Measurements from ENCODE around the gene ADAMTS3.

Gene ADAMTS3

DNA sequence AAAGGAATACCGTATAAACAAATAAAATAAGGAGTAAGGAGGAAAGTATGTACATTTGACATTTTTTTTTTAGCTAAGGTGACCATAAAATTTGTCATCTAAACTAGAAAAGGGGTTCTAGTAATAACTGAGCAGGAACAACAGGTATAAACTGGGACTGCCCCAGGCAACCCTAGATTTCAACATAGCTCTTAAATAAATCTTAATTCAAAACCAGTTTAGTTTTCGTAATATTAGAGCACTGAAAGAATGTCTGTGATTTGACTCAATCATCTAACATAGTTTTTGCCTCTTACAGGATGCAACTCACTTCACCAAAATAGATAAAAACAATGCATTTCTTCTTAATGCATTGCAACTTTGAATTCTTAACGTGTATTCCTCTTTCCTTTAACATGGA, 257.7 kb downstream of the ADAMTS3 start (continued):
- no peak for TF ChIP-seq ARNTL (CRISPR knock-in tag; IDR thresholded peaks at IDR 0.05; ENCODE audit: borderline replicate concordance, low read depth)

DNA sequence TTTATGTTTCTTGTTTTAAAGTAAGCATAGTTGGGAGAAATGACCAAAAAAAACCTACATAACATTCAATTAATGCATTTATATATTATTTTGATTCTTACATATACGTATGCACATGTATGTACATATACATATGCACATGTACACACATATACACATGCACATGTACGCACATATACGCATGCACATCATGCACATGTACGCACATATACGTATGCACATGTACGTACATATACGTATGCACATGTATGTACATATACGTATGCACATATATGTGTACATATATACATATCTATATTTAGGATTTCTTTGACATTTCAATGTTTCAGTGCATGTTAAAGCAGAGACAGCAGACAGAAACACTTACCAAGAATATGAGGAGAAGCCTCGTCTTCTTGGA, 263.4 kb downstream of the ADAMTS3 start:
- TF ChIP-seq ZC3H10 (CRISPR knock-in tag; IDR thresholded peaks at IDR 0.05): no peak
- no peak for TF ChIP-seq ESRRG (CRISPR knock-in tag; IDR thresholded peaks at IDR 0.05)
- TF ChIP-seq, protein P1, sequence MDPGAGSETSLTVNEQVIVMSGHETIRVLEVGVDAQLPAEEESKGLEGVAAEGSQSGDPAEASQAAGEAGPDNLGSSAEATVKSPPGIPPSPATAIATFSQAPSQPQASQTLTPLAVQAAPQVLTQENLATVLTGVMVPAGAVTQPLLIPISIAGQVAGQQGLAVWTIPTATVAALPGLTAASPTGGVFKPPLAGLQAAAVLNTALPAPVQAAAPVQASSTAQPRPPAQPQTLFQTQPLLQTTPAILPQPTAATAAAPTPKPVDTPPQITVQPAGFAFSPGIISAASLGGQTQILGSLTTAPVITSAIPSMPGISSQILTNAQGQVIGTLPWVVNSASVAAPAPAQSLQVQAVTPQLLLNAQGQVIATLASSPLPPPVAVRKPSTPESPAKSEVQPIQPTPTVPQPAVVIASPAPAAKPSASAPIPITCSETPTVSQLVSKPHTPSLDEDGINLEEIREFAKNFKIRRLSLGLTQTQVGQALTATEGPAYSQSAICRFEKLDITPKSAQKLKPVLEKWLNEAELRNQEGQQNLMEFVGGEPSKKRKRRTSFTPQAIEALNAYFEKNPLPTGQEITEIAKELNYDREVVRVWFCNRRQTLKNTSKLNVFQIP (CRISPR knock-in tag; IDR thresholded peaks at IDR 0.05; ENCODE audit: borderline replicate concordance, low read depth): no peak
- no peak for TF ChIP-seq ZNF70 (CRISPR knock-in tag; IDR thresholded peaks at IDR 0.05)
- TF ChIP-seq, protein P2, sequence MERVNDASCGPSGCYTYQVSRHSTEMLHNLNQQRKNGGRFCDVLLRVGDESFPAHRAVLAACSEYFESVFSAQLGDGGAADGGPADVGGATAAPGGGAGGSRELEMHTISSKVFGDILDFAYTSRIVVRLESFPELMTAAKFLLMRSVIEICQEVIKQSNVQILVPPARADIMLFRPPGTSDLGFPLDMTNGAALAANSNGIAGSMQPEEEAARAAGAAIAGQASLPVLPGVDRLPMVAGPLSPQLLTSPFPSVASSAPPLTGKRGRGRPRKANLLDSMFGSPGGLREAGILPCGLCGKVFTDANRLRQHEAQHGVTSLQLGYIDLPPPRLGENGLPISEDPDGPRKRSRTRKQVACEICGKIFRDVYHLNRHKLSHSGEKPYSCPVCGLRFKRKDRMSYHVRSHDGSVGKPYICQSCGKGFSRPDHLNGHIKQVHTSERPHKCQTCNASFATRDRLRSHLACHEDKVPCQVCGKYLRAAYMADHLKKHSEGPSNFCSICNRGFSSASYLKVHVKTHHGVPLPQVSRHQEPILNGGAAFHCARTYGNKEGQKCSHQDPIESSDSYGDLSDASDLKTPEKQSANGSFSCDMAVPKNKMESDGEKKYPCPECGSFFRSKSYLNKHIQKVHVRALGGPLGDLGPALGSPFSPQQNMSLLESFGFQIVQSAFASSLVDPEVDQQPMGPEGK (CRISPR knock-in tag; IDR thresholded peaks at IDR 0.05; ENCODE audit: borderline replicate concordance): no peak
- no peak for TF ChIP-seq ZNF565 (CRISPR knock-in tag; conservative IDR thresholded peaks at IDR 0.05; ENCODE audit: low read depth)
- TF ChIP-seq TCF4 (CRISPR knock-in tag; IDR thresholded peaks at IDR 0.05; ENCODE audit: borderline replicate concordance): no peak
- no peak for TF ChIP-seq ZFP30 (CRISPR knock-in tag; IDR thresholded peaks at IDR 0.05)
- no peak for TF ChIP-seq CREB5 (CRISPR knock-in tag; IDR thresholded peaks at IDR 0.05; ENCODE audit: low read depth)
- TF ChIP-seq ZFP3 (CRISPR knock-in tag; IDR thresholded peaks at IDR 0.05): no peak
- no peak for ATAC-seq

- no peak for TF ChIP-seq ZNF8 (CRISPR knock-in tag; IDR thresholded peaks at IDR 0.05)
- no peak for TF ChIP-seq TSHZ2 (CRISPR knock-in tag; IDR thresholded peaks at IDR 0.05)
- no peak for TF ChIP-seq ZC3H10 (CRISPR knock-in tag; IDR thresholded peaks at IDR 0.05)
- TF ChIP-seq GLIS3 (CRISPR knock-in tag; IDR thresholded peaks at IDR 0.05): no peak
- TF ChIP-seq TCF4 (CRISPR knock-in tag; IDR thresholded peaks at IDR 0.05; ENCODE audit: borderline replicate concordance): no peak
- TF ChIP-seq, protein P1 (CRISPR knock-in tag; IDR thresholded peaks at IDR 0.05; ENCODE audit: borderline replicate concordance, low read depth): no peak
- TF ChIP-seq ISL1 (CRISPR knock-in tag; IDR thresholded peaks at IDR 0.05): no peak
- no peak for TF ChIP-seq ESRRG (CRISPR knock-in tag; IDR thresholded peaks at IDR 0.05)
- TF ChIP-seq ZNF70 (CRISPR knock-in tag; IDR thresholded peaks at IDR 0.05): no peak
- no peak for TF ChIP-seq PPARA (CRISPR knock-in tag; IDR thresholded peaks at IDR 0.05; ENCODE audit: borderline replicate concordance)
- TF ChIP-seq ZFP3 (CRISPR knock-in tag; IDR thresholded peaks at IDR 0.05): no peak
- TF ChIP-seq BACH2 (CRISPR knock-in tag; IDR thresholded peaks at IDR 0.05; ENCODE audit: borderline replicate concordance): no peak
- TF ChIP-seq SNAI2 (CRISPR knock-in tag; IDR thresholded peaks at IDR 0.05): no peak
- ATAC-seq: no peak
Observed at GRCh38 chr4:72305080-72305479, 263.9 kb downstream of the ADAMTS3 start.

GRCh38 chr4:72302981-72303704, 265.9 kb downstream of the ADAMTS3 start:
- peak; percentile 90 for ATAC-seq
- TF ChIP-seq BACH2 (CRISPR knock-in tag; IDR thresholded peaks at IDR 0.05; ENCODE audit: borderline replicate concordance) (no peak), RARB (CRISPR knock-in tag; IDR thresholded peaks at IDR 0.05) (no peak), OSR1 (CRISPR knock-in tag; IDR thresholded peaks at IDR 0.05) (no peak), CSDC2 (CRISPR knock-in tag; IDR thresholded peaks at IDR 0.05) (no peak), ZNF8 (CRISPR knock-in tag; IDR thresholded peaks at IDR 0.05) (no peak), ZC3H10 (CRISPR knock-in tag; IDR thresholded peaks at IDR 0.05) (no peak), SNAI2 (CRISPR knock-in tag; IDR thresholded peaks at IDR 0.05) (no peak), PPARA (CRISPR knock-in tag; IDR thresholded peaks at IDR 0.05; ENCODE audit: borderline replicate concordance) (no peak), ZNF565 (CRISPR knock-in tag; conservative IDR thresholded peaks at IDR 0.05; ENCODE audit: low read depth) (no peak), CREB5 (CRISPR knock-in tag; IDR thresholded peaks at IDR 0.05; ENCODE audit: low read depth) (no peak), TOX (CRISPR knock-in tag; IDR thresholded peaks at IDR 0.05; ENCODE audit: borderline replicate concordance) (no peak)

Data from SK-N-SH treated with all-trans-retinoic acid at 6 μM for 48 hours (cell line).